GM12873 (cell line): ENCODE results near the gene KCNQ1.

ENCODE experiments used
- TF ChIP-seq, protein P1 (sequence below): IDR thresholded peaks from 2 replicates; pipeline ENCODE4 v1.5.1; 2012; ENCODE audit warnings: low read depth, mild to moderate bottlenecking, moderate library complexity, low read length, control low read depth; ENCODE audit not compliant: insufficient read depth; ENCODE audit errors: missing control alignments

Gene KCNQ1

DNA sequence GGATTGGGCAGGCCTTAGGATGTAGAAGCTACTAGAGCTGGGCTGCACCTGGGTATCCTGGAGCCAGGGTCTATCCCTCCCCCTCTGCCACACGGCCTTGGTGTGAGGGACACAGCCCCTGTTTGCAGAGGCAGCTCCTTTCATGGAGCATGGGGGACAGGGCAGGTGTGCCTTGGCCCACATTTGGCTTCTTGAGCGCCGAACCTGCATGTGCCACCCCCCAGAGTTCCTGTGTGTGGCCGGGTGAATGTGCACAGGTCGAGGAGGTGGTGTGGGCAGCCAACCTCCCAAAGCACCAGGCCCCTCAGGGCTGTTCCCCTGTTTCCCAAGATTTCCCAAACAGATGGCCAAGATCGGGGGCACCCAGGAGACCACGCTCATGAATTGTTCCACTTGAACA lies 262.9 kb downstream of the KCNQ1 start:
- TF ChIP-seq, protein P1, sequence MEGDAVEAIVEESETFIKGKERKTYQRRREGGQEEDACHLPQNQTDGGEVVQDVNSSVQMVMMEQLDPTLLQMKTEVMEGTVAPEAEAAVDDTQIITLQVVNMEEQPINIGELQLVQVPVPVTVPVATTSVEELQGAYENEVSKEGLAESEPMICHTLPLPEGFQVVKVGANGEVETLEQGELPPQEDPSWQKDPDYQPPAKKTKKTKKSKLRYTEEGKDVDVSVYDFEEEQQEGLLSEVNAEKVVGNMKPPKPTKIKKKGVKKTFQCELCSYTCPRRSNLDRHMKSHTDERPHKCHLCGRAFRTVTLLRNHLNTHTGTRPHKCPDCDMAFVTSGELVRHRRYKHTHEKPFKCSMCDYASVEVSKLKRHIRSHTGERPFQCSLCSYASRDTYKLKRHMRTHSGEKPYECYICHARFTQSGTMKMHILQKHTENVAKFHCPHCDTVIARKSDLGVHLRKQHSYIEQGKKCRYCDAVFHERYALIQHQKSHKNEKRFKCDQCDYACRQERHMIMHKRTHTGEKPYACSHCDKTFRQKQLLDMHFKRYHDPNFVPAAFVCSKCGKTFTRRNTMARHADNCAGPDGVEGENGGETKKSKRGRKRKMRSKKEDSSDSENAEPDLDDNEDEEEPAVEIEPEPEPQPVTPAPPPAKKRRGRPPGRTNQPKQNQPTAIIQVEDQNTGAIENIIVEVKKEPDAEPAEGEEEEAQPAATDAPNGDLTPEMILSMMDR = no peak

DNA sequence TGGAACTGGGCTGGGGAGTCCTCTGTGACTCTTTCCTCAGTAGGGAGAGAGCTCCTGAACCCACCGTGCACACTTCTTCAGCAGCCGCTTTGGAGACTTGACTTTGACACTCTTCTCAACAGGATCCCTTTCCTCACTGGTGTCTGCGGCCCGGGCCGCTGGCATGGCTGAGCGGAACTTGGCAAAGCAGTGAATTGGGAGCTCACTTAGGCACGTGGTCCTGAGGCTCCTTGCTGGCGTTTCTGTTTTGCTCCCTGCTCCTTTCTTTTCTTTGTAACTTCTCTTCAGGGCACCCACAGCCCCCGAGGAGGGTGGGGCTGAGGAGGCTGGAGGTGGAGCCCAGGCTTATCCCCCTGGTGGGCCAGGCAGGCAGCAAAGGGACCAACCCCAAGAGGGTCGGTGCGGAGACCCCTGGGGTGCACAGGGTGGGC lies 263.4 kb downstream of the KCNQ1 start:
- TF ChIP-seq, protein P1 = no peak

DNA sequence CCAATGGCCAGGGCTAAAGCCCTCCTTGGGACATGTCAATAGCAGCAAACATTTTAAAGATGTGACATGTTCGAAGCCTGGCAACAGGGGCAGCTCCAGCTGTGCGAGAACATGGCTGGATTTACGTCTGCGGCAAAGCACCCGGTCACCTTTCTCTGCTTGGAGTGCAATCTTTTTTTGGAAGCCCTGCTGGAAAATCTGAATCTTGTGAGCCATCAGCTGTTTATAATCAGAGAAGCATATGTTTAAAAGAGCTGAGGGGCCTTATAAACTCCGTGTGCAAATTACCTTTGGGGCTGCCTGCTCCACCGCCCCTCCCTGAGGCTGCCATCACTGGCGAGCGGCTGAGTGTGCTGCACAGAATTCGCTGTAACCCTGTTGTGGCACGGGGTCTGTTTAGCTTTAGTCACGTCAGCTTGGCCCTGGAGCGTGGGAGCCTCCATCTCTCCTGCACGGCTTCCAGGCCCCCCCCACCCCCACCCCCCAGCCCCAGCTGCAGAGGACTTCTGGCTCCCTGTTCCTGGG lies 264.0 kb downstream of the KCNQ1 start:
- TF ChIP-seq, protein P1 = no peak

DNA sequence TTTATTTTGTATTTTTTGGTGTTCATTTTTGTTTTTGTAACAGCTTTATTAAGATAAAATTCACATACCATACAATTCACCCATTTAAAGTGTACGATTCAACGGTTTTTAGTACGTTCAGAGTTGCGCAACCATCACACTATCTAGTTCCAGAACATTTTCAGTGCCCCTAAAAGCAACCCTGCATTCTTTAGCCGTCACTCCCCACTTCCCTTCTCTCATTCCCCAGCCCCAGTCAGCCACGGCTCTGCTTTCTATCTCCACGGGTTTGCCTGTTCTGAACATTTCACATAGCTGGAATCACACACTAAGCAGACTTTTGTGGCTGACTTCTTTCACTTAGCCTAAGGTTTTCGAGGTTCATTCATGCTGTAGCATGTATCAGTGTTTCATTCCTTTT lies 264.6 kb downstream of the KCNQ1 start:
- TF ChIP-seq, protein P1 = no peak

DNA sequence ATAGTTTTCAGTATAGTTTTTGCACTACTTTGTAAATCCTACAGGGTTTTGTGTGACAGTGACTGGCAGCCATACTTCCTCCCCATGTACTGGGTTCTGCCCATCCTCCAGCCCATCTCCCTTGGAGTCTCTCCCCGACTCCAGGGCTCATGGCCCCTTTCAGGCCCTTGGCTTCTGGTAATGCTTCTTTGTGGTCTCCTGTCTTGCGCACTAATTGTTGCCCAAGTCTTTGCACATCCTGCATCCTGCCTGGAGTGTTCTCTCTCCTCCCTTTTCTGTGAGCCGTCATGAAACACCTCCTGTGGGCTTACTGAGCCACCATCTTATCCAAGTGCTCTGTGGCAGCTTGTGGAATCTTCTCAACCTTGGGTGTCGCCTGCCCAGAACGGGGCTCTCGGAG lies 266.4 kb downstream of the KCNQ1 start:
- TF ChIP-seq, protein P1 = no peak

DNA sequence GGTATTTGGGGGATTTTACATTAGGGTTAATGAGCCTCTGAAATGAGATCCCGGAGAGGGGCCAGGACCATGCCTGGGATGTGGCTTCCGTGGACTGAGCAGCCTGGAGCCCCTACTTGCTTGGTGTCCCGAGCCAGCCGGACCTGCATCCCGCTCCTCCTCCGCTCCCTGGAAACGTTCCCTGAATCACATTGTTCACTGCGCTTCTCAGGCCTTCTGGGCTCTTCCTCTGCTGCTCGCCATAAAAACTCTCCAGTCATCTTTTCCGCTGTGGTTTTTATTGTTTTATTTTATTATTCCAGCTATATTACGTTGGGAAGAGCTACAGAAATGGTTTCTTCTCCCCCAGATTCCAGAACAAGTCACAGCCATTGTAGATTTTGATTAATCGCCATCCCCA lies 268.3 kb downstream of the KCNQ1 start:
- TF ChIP-seq, protein P1 = no peak

DNA sequence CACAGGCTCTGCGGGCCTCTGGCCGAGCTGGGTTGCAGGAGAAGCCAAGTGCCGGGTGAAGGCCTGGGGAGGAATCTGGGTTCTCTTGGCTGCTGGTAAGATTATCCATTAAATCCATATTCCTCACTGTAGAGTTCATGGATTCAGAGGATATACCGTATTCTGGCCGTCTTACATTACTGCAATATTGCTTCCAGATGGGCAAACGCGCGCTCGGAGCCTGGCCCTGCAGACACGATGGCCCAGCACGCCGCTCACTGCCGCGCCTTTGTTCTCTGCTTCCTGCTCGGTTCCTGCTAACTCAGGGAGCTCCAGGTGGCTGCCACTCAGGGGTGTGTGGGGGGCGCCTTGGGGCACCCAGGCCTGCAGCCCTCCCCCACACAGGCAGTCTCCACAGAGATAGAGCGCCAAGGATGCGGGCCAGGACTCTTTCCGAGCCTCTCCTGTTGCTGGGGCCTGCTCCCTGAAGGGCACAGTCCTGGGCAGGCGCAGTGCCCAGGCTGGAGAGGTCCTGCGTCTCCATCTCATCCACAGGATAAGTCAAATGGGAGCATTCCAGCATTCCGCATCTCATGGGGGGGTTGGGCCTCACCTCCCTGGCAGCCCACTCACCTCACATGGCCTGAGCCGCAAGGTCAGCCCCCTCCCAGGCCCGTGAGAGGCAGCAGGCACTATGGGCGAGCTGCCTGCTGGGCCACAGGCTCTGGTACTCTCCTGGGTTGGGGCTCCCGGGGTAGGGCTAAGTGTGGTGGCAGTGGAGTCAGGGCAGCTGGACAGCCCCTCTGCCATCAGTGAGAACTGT lies 269.1 kb downstream of the KCNQ1 start:
- TF ChIP-seq, protein P1 = no peak
